GM21367 (cell line): ENCODE data around the gene CLDN19.

ENCODE experiments used
- ATAC-seq: cut with Tn5 transposase; IDR thresholded peaks from one replicate; pipeline ENCODE4 v1.9.1; 2021; ENCODE audit not compliant: unreplicated experiment

Gene CLDN19

DNA sequence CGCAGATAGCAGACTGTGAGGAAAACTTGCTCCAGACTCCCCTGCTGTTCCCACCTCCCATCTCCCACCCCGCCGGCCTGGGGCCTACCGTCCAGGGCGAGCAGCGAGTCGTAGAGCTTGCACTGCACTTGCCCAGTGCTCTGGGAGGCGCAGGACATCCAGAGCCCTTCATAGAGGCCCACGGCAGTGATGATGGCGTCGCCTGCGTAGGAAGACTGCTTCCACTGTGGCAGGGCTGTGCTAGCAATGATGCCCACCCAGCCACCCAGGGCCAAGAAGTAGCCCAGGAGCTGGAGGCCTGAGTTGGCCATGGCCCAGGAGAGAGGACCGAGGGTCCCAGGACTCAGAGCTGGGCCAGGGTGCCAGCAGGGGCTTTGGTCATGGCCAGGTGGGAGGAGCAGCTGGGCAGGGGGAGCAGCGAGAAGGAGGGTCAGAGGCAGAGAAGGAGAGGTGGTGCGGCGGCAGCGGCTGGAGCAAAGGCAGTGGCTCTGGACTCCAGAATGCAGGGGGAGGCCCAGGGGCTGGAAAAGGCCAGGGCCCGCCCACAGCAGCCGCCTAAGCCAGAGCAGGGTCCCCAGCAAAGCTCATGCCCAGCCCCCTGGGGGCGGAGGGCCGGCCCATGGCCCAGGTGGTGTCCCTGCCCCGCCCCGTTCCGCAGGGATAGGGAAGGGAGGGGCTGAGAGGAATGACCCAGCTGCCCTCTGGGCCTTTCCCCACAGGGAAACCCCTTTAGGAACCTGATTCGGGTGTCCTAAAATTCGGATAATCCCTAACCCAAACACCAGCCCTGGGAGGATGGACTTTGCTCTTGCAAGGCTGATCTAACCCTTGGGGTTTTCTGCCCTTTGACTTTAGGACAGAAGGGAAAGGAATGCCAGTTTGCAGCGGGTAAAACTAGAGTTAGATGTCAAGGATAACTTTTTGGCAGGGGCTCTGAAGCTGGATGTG, at the start of gene CLDN19:
CLDN19 (minus strand) TSS at position 484 of the 948 bp plus-strand sequence; CDS start at position 311, 173 bp downstream.
- ATAC-seq = no peak

DNA sequence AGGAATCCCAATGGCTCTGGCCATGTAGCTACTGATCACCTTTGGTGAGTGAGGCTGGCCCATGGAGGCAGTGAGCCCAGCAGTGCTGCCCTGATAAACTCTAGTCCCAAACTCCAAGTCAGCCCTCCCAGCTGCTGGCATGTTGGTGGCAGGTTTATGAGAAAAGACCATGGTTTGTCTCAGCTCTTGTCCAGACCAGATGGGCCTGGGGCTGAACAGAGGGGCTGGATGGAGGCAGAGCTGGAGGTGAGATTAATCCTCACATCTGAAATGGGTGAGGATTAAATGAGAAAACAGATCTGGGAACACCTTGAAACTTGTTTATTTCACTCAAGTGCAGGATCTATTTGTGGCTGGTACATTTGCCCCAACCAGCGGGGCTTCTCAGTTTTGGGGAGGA, 48.0 kb upstream of the CLDN19 start:
- ATAC-seq = no peak

DNA sequence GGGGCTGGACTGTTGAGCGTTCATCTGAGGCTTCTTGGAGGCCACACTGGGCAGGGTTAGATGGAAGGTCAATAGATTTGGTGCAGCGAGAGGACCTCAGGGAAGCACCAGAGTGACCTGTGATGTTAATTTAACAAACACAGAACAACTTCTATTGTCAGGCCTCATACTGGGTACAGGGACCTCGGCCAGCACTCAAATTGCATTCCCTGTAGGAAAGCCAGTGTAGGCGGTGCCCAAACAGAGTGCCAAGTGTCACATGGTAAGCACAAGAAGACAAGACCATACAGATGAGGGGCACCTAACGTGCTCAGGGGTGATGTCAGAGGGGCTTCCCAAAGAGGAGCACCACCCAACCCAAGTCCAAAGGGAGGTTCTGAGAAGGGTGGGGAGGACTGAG, 46.1 kb upstream of the CLDN19 start:
- ATAC-seq = no peak

GRCh38 chr1:42784946-42785693, 45.1 kb upstream of the CLDN19 start, which contains the start of gene TMEM269:
Gene TMEM269, plus strand, starts transcription at chr1:42784991. Its CDS starts 4,903 bp downstream, at chr1:42789894.
- no peak for ATAC-seq

GRCh38 chr1:42784547-42784945, 44.5 kb upstream of the CLDN19 start:
- no peak for ATAC-seq

GRCh38 chr1:42783092-42783491, 43.1 kb upstream of the CLDN19 start:
- no peak for ATAC-seq

- no peak for ATAC-seq
Measured at GRCh38 chr1:42780176-42780575, 40.1 kb upstream of the CLDN19 start.

GRCh38 chr1:42779725-42780124, 39.7 kb upstream of the CLDN19 start:
- no peak for ATAC-seq

DNA sequence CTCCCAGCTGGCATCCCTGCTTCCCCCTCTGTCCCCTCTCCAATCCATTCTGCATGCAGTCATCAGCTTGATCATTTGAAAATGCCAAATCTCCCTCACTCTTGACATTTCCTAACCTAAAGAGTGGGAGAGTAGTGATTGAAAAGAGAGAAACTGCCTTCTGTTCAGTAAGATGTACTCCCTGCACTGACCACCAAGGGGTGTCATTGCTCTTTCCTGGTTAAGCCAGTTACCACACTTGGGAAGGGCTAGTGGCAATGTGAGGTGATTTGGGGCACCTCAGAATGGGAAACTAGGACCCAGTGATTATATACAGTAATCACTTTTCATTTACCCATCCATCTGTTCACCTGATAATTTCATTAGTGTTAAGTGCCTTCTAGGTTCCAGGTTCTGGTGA, 37.8 kb upstream of the CLDN19 start:
- no peak for ATAC-seq

- ATAC-seq = no peak
Measured at GRCh38 chr1:42776502-42776901, 36.5 kb upstream of the CLDN19 start.

- no peak for ATAC-seq
Measured at GRCh38 chr1:42774928-42775526, 35.0 kb upstream of the CLDN19 start.

DNA sequence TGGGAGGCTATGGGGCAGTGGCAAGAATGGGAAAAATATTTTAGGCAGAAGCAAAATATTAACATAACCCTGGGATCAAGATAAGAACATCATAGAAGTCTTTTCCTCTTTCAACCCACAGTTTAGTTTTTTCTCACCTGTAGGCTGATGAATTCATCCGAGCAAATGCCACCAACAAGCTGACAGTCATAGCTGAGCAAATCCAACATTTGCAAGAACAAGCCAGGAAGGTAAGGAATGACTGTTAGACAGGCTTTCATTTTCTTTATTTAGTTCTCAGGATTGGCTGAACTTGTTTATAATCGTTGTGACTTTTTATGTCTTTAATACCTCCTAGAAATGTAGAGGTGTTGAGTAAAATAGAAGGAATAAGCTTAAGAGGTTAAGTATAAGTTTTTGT, 33.4 kb upstream of the CLDN19 start:
- no peak for ATAC-seq

DNA sequence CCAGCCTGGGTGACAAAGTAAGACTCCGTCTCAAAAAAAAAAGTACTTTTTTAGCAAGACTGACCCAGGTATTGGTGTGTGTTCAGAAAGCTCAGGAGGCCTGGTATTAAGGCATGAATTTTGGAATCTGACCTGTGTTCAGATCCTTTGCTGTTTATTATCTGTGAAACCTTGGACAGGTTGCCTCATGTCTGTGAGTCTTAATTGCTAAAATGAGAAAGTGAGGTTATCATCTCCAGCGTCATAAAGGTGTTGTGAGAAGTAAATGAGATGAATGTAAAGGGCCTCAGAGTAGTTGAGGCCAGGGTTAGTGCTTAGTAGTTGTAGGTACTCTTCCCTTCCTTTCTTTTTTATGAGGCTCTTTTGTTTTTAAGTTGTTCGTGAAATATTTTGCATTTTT, 29.8 kb upstream of the CLDN19 start:
- ATAC-seq = no peak

- no peak for ATAC-seq
Measured at GRCh38 chr1:42768172-42768571, 28.1 kb upstream of the CLDN19 start.

- peak; percentile 2 for ATAC-seq
Measured at GRCh38 chr1:42767510-42768000, 27.5 kb upstream of the CLDN19 start.

- ATAC-seq = peak; percentile 84
Measured at GRCh38 chr1:42766741-42767509, 26.9 kb upstream of the CLDN19 start, which contains the start of the genes C1orf50 and P3H1. Gene C1orf50, plus strand, starts transcription at chr1:42767249. Its CDS starts 63 bp downstream, at chr1:42767312. Gene P3H1, minus strand, starts transcription at chr1:42767028. Its CDS starts 57 bp downstream, at chr1:42766971.

GRCh38 chr1:42765832-42766740, 26.1 kb upstream of the CLDN19 start:
- ATAC-seq = peak; percentile 17

- ATAC-seq = no peak
Measured at GRCh38 chr1:42765269-42765668, 25.2 kb upstream of the CLDN19 start.

DNA sequence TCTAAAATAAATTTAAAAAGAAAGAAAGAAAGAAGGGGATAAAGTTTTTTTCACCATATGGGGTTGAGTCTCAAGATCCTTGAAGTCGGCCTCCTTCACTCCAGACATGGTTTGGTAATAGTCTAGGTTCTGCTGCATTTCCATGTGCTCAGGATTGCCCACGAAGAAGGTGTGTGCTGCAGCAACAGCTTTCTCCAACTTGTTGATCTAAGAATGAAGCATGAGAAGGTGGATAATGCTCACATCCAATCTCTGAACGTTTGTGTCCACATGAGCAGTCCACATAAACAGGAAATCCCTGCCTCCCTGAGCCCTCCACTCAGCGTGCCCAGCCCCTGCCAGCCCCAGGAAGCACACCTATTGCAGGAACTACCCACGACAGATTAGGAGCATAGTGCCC, 22.2 kb upstream of the CLDN19 start:
- ATAC-seq = no peak
